Breast epithelium (tissue), 3 donors: ENCODE results near the gene KCNJ4.
"Not testable (repeated sequence)": the region's sequence is repeated elsewhere in the genome, so short reads cannot be mapped to it uniquely, and the experiment has no call there.

Experiments
- CTCF ChIP-seq, 3 donors: fragments of 450-650 bp; IDR thresholded peaks; one replicate each; pipeline ENCODE4 v1.5.1; 2016 to 2017; ENCODE audit warnings: antibody characterized with exemption in 3 of 3, mild to moderate bottlenecking in 3 of 3, moderate library complexity in 3 of 3
- POLR2A ChIP-seq: fragments of 450-650 bp; IDR thresholded peaks from one replicate; pipeline ENCODE4 v1.6.1; 2016; ENCODE audit warnings: antibody characterized with exemption, mild to moderate bottlenecking, moderate library complexity
- POLR2AphosphoS5 ChIP-seq, 3 donors: sonication (generic); formaldehyde crosslinking; IDR thresholded peaks; one replicate each; pipeline ENCODE4 v1.6.1; 2017; ENCODE audit warnings: antibody characterized with exemption in 3 of 3

GRCh38 chr22:38389428-38389818 is 65.6 kb downstream of the KCNJ4 start:
- TF ChIP-seq CTCF (IDR thresholded peaks at IDR 0.05); POLR2A; POLR2AphosphoS5 (IDR thresholded peaks at IDR 0.05): not testable (repeated sequence)
